ENCODE data around the gene CDC45.

CDC45 gene

DNA sequence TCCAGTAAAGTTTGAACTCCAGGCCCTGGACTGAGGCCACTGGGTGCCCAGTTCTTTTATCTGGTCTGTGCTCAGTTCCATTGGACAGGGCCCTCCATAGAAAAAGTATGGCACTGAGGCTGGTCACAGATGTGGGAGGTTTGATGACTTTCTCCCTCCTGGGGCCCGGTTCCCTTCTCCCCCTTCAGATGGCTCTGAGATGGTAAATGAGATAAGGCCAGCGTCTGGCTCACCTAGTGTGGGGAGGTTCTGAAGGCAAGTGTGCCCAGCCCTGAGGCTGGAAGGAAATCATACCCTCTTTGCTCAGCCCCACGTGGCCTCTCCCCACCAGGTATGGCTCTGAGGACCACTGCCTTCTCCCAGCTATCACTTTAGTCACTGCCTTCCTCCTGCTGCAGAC is 45.9 kb downstream of the CDC45 start:
- Histone ChIP-seq H3K4me3 (ENCODE audit: low read length) (no peak overlapping the region), H3K27me3 (ENCODE audit: control insufficient read depth, low read length) (no peaks in the 10 kb centered on the region), H3F3A (ENCODE audit: control insufficient read depth, insufficient read depth) (no peaks in the 10 kb centered on the region), H3K27ac (ENCODE audit: low read depth, low read length) (no peak overlapping the region), H4K20me1 (ENCODE audit: control insufficient read depth, insufficient read depth, low read depth, low read length) (no peaks in the 10 kb centered on the region), H3K4me1 (ENCODE audit: control insufficient read depth, low read length) (no peaks in the 10 kb centered on the region), H3K9me3 (ENCODE audit: control insufficient read depth, insufficient read depth, low read length) (no peaks in the 10 kb centered on the region), H3K4me2 (ENCODE audit: low read length) (no peak overlapping the region), H3K9me2 (replicated peaks; ENCODE audit: control insufficient read depth, low read length) (no peaks in the 10 kb centered on the region), H3K36me3 (ENCODE audit: control insufficient read depth, low read length) (no peaks in the 10 kb centered on the region), H3K79me2 (ENCODE audit: control insufficient read depth, low read length) (no peaks in the 10 kb centered on the region)
- TF ChIP-seq EZH2phosphoT487 (IDR thresholded peaks at IDR 0.05; ENCODE audit: borderline replicate concordance, low read length) = no peak
- TF ChIP-seq, protein P1, sequence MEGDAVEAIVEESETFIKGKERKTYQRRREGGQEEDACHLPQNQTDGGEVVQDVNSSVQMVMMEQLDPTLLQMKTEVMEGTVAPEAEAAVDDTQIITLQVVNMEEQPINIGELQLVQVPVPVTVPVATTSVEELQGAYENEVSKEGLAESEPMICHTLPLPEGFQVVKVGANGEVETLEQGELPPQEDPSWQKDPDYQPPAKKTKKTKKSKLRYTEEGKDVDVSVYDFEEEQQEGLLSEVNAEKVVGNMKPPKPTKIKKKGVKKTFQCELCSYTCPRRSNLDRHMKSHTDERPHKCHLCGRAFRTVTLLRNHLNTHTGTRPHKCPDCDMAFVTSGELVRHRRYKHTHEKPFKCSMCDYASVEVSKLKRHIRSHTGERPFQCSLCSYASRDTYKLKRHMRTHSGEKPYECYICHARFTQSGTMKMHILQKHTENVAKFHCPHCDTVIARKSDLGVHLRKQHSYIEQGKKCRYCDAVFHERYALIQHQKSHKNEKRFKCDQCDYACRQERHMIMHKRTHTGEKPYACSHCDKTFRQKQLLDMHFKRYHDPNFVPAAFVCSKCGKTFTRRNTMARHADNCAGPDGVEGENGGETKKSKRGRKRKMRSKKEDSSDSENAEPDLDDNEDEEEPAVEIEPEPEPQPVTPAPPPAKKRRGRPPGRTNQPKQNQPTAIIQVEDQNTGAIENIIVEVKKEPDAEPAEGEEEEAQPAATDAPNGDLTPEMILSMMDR (IDR thresholded peaks at IDR 0.05; ENCODE audit: low read depth, low read length, poor library complexity, severe bottlenecking) = no peak

DNA sequence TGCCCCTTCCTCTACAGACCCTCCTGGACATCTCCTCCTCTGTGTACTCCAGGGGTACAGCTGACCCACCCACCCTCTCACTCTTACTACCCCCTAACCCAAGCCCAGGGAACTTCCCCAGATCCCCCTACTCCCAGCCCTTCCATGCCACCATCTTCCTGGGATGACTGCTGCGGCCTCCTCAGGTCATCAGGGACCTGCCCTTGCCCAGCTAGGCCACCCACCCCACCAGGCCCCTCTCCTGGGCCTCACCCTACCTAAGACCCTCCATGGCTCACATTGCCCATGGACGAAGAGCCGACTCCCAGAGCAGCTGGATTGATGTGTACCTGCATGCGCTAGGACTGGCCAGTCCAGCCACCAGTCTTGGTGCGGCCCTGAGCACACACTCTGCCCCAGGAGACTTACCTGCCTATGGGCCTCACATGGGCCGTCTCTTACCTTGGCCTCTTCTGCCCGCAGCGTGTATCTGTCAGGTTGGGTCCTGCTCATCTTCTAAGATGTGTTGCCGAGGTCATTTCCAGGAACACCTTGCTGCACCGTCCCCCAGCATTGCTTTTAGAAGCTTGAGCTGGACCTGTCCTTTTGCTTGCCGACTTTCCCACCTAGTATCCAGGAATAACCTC is 46.5 kb downstream of the CDC45 start:
- H3K4me3 ChIP-seq (ENCODE audit: low read length) = no peak overlapping the region
- H3K36me3 ChIP-seq (ENCODE audit: control insufficient read depth, low read length) = no peaks in the 10 kb centered on the region
- H3F3A ChIP-seq (ENCODE audit: control insufficient read depth, insufficient read depth) = no peaks in the 10 kb centered on the region
- no peaks in the 10 kb centered on the region for H4K20me1 ChIP-seq (ENCODE audit: control insufficient read depth, insufficient read depth, low read depth, low read length)
- no peaks in the 10 kb centered on the region for H3K9me2 ChIP-seq (replicated peaks; ENCODE audit: control insufficient read depth, low read length)
- no peaks in the 10 kb centered on the region for H3K27me3 ChIP-seq (ENCODE audit: control insufficient read depth, low read length)
- no peak overlapping the region for H3K27ac ChIP-seq (ENCODE audit: low read depth, low read length)
- H3K79me2 ChIP-seq (ENCODE audit: control insufficient read depth, low read length) = no peaks in the 10 kb centered on the region
- no peak overlapping the region for H3K4me2 ChIP-seq (ENCODE audit: low read length)
- TF ChIP-seq, protein P1 (IDR thresholded peaks at IDR 0.05; ENCODE audit: low read depth, low read length, poor library complexity, severe bottlenecking) = no peak
- TF ChIP-seq EZH2phosphoT487 (IDR thresholded peaks at IDR 0.05; ENCODE audit: borderline replicate concordance, low read length) = no peak
- no peaks in the 10 kb centered on the region for H3K9me3 ChIP-seq (ENCODE audit: control insufficient read depth, insufficient read depth, low read length)
- no peaks in the 10 kb centered on the region for H3K4me1 ChIP-seq (ENCODE audit: control insufficient read depth, low read length)

DNA sequence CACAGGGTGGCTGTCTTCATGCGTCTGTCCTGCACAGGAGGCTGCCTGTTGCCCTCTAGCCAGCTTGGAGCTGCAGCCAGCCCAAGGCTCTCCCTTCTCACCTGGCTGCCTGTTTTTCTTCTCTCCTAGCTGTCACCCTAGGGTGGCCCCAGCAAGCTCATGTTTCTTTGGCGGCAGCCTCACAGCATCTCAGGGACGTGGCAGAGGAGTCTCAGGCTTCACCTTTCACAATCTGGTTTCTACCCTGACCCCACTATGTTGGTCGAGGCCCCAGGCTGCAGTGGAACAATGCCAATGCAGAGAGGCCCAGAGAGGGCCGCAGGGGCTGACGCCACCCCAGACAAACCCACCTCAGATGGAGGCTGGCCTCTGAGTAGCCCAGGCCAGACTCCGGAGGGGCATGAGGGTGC is 47.0 kb downstream of the CDC45 start:
- TF ChIP-seq, protein P1 (IDR thresholded peaks at IDR 0.05; ENCODE audit: low read depth, low read length, poor library complexity, severe bottlenecking) = no peak
- no peak for TF ChIP-seq EZH2phosphoT487 (IDR thresholded peaks at IDR 0.05; ENCODE audit: borderline replicate concordance, low read length)
- H3K4me2 ChIP-seq (ENCODE audit: low read length) = no peak overlapping the region
- no peaks in the 10 kb centered on the region for H4K20me1 ChIP-seq (ENCODE audit: control insufficient read depth, insufficient read depth, low read depth, low read length)
- no peaks in the 10 kb centered on the region for H3F3A ChIP-seq (ENCODE audit: control insufficient read depth, insufficient read depth)
- H3K36me3 ChIP-seq (ENCODE audit: control insufficient read depth, low read length) = no peaks in the 10 kb centered on the region
- H3K4me1 ChIP-seq (ENCODE audit: control insufficient read depth, low read length) = no peaks in the 10 kb centered on the region
- no peaks in the 10 kb centered on the region for H3K27me3 ChIP-seq (ENCODE audit: control insufficient read depth, low read length)
- H3K27ac ChIP-seq (ENCODE audit: low read depth, low read length) = no peak overlapping the region
- H3K79me2 ChIP-seq (ENCODE audit: control insufficient read depth, low read length) = no peaks in the 10 kb centered on the region
- no peaks in the 10 kb centered on the region for H3K9me3 ChIP-seq (ENCODE audit: control insufficient read depth, insufficient read depth, low read length)
- no peak overlapping the region for H3K4me3 ChIP-seq (ENCODE audit: low read length)
- no peaks in the 10 kb centered on the region for H3K9me2 ChIP-seq (replicated peaks; ENCODE audit: control insufficient read depth, low read length)
